K562 (cell line): ENCODE results near the gene BRPF1. TPM values are rescaled to one million over a fixed set of nuclear protein-coding genes. Genes with fewer than 3 reads are reported as not detected.

ENCODE experiments used
- polyA plus RNA-seq, 8 experiments: library from polyadenylated mRNA; depleted of rRNA in 4 of 8; stranded (reverse) in 5 of 8; unstranded in 3 of 8; fragments of >200 nt; fragmentation: Nextera tagmentation in 2 of 8; fragmentation: Illumina TruSeq in 1 of 8; extraction: Ambion mirVana in 2 of 8; extraction: Trizol in 1 of 8; gene quantifications; 2 replicates each; pipeline versions ENCODE4 v1.2.1 to v1.2.3, GENCODE V29; 2011 to 2014; ENCODE audit warnings: inconsistent platforms in 1 of 8, missing spikeins in 1 of 8
- total RNA-seq, 7 experiments: library from RNA; depleted of rRNA in 6 of 7; stranded (reverse); fragments of >200 nt in 6 of 7; fragmentation: Illumina TruSeq in 2 of 7; extraction: Trizol in 2 of 7; gene quantifications; 2 replicates each; pipeline versions ENCODE4 v1.2.1 to v1.2.3, GENCODE V29; 2011 to 2021; ENCODE audit warnings: low replicate concordance in 1 of 7

BRPF1 gene
- total and polyA plus RNA-seq, 9 of the 15 experiments (the other 6 are each of a cell fraction or from before 2014, with no cell fraction given), result 1.1 to 40.2 (median 23.5) TPM

Other genes starting within 250 kb of the BRPF1 start
Only the 7 nearest of the 15 such genes appear.
- gene MTMR14, start 82.2 kb upstream of the BRPF1 start, total RNA-seq (2014; rRNA removed), result 32.4 and 35.3 TPM in 2 replicates
- gene MTMR14, start 82.2 kb upstream of the BRPF1 start, total RNA-seq (2014; rRNA removed; fragmentation: Illumina TruSeq; extraction: Trizol), result 28.5 and 30.4 TPM in 2 replicates
- 32.0 and 33.3 TPM in 2 replicates for gene MTMR14, start 82.2 kb upstream of the BRPF1 start, total RNA-seq (2015; rRNA removed; fragmentation: Illumina TruSeq; extraction: Trizol)
- gene MTMR14, start 82.2 kb upstream of the BRPF1 start, total RNA-seq (2021), result 40.6 and 44.9 TPM in 2 replicates
- 47.8 and 50.6 TPM in 2 replicates for gene MTMR14, start 82.2 kb upstream of the BRPF1 start, polyA plus RNA-seq (2011; rRNA removed)
- gene MTMR14, start 82.2 kb upstream of the BRPF1 start, polyA plus RNA-seq (2014; fragmentation: Illumina TruSeq; extraction: Trizol), result 40.3 and 44.4 TPM in 2 replicates
- 1 to 10 TPM; 8.2 to 9.9 TPM for gene MTMR14, start 82.2 kb upstream of the BRPF1 start, polyA plus RNA-seq (2014; fragmentation: Nextera tagmentation; extraction: Ambion mirVana)
- 37.6 and 37.8 TPM in 2 replicates for gene MTMR14, start 82.2 kb upstream of the BRPF1 start, polyA plus RNA-seq (2014; rRNA removed)
- gene CPNE9, start 27.9 kb upstream of the BRPF1 start, total RNA-seq (2014; rRNA removed), result 0.49 TPM in 1 of 2 replicates, not detected in the other
- 0.22 TPM in 1 of 2 replicates, not detected in the other for gene CPNE9, start 27.9 kb upstream of the BRPF1 start, total RNA-seq (2014; rRNA removed; fragmentation: Illumina TruSeq; extraction: Trizol)
- 0.33 TPM in 1 of 2 replicates, not detected in the other for gene CPNE9, start 27.9 kb upstream of the BRPF1 start, total RNA-seq (2015; rRNA removed; fragmentation: Illumina TruSeq; extraction: Trizol)
- not detected in 2 replicates for gene CPNE9, start 27.9 kb upstream of the BRPF1 start, total RNA-seq (2021)
- 0.19 and 0.33 TPM in 2 replicates for gene CPNE9, start 27.9 kb upstream of the BRPF1 start, polyA plus RNA-seq (2011; rRNA removed)
- 0.51 TPM in 1 of 2 replicates, not detected in the other for gene CPNE9, start 27.9 kb upstream of the BRPF1 start, polyA plus RNA-seq (2014; fragmentation: Illumina TruSeq; extraction: Trizol)
- under 1 TPM; 0.25 to 0.56 TPM for gene CPNE9, start 27.9 kb upstream of the BRPF1 start, polyA plus RNA-seq (2014; fragmentation: Nextera tagmentation; extraction: Ambion mirVana)
- gene CPNE9, start 27.9 kb upstream of the BRPF1 start, polyA plus RNA-seq (2014; rRNA removed), result 0.24 and 0.34 TPM in 2 replicates
- 27.6 and 39.3 TPM in 2 replicates for gene OGG1, start 18.2 kb downstream of the BRPF1 start, total RNA-seq (2014; rRNA removed)
- gene OGG1, start 18.2 kb downstream of the BRPF1 start, total RNA-seq (2014; rRNA removed; fragmentation: Illumina TruSeq; extraction: Trizol), result 14.6 and 18.2 TPM in 2 replicates
- gene OGG1, start 18.2 kb downstream of the BRPF1 start, total RNA-seq (2015; rRNA removed; fragmentation: Illumina TruSeq; extraction: Trizol), result 26.4 and 27.5 TPM in 2 replicates
- gene OGG1, start 18.2 kb downstream of the BRPF1 start, total RNA-seq (2021), result 23.6 and 25.7 TPM in 2 replicates
- 26.6 and 31.0 TPM in 2 replicates for gene OGG1, start 18.2 kb downstream of the BRPF1 start, polyA plus RNA-seq (2011; rRNA removed)
- 32.3 and 33.0 TPM in 2 replicates for gene OGG1, start 18.2 kb downstream of the BRPF1 start, polyA plus RNA-seq (2014; fragmentation: Illumina TruSeq; extraction: Trizol)
- gene OGG1, start 18.2 kb downstream of the BRPF1 start, polyA plus RNA-seq (2014; fragmentation: Nextera tagmentation; extraction: Ambion mirVana), result 10 to 100 TPM in 1 of 2 experiments, 1 to 10 TPM in 1; 6.6 to 12.0 TPM
- gene OGG1, start 18.2 kb downstream of the BRPF1 start, polyA plus RNA-seq (2014; rRNA removed), result 24.4 and 26.5 TPM in 2 replicates
- gene CAMK1, start 38.2 kb downstream of the BRPF1 start, total RNA-seq (2014; rRNA removed), result 10.7 and 13.9 TPM in 2 replicates
- 4.4 and 4.7 TPM in 2 replicates for gene CAMK1, start 38.2 kb downstream of the BRPF1 start, total RNA-seq (2014; rRNA removed; fragmentation: Illumina TruSeq; extraction: Trizol)
- 6.1 and 6.6 TPM in 2 replicates for gene CAMK1, start 38.2 kb downstream of the BRPF1 start, total RNA-seq (2015; rRNA removed; fragmentation: Illumina TruSeq; extraction: Trizol)
- 5.2 and 6.2 TPM in 2 replicates for gene CAMK1, start 38.2 kb downstream of the BRPF1 start, total RNA-seq (2021)
- gene CAMK1, start 38.2 kb downstream of the BRPF1 start, polyA plus RNA-seq (2011; rRNA removed), result 7.3 and 8.4 TPM in 2 replicates
- 6.0 and 6.2 TPM in 2 replicates for gene CAMK1, start 38.2 kb downstream of the BRPF1 start, polyA plus RNA-seq (2014; fragmentation: Illumina TruSeq; extraction: Trizol)
- gene CAMK1, start 38.2 kb downstream of the BRPF1 start, polyA plus RNA-seq (2014; fragmentation: Nextera tagmentation; extraction: Ambion mirVana), result under 1 TPM; 0.23 to 0.39 TPM
- 7.7 and 10.6 TPM in 2 replicates for gene CAMK1, start 38.2 kb downstream of the BRPF1 start, polyA plus RNA-seq (2014; rRNA removed)
- 110 and 136 TPM in 2 replicates for gene TADA3, start 60.7 kb downstream of the BRPF1 start, total RNA-seq (2014; rRNA removed)
- gene TADA3, start 60.7 kb downstream of the BRPF1 start, total RNA-seq (2014; rRNA removed; fragmentation: Illumina TruSeq; extraction: Trizol), result 32.7 and 40.6 TPM in 2 replicates
- 74.5 and 74.8 TPM in 2 replicates for gene TADA3, start 60.7 kb downstream of the BRPF1 start, total RNA-seq (2015; rRNA removed; fragmentation: Illumina TruSeq; extraction: Trizol)
- gene TADA3, start 60.7 kb downstream of the BRPF1 start, total RNA-seq (2021), result 85.8 and 89.7 TPM in 2 replicates
- gene TADA3, start 60.7 kb downstream of the BRPF1 start, polyA plus RNA-seq (2011; rRNA removed), result 60.6 and 62.8 TPM in 2 replicates
- 97.8 and 103 TPM in 2 replicates for gene TADA3, start 60.7 kb downstream of the BRPF1 start, polyA plus RNA-seq (2014; fragmentation: Illumina TruSeq; extraction: Trizol)
- 1 to 10 TPM; 4.1 to 6.3 TPM for gene TADA3, start 60.7 kb downstream of the BRPF1 start, polyA plus RNA-seq (2014; fragmentation: Nextera tagmentation; extraction: Ambion mirVana)
- gene TADA3, start 60.7 kb downstream of the BRPF1 start, polyA plus RNA-seq (2014; rRNA removed), result 91.6 and 94.0 TPM in 2 replicates
- gene ARPC4, start 61.3 kb downstream of the BRPF1 start, total RNA-seq (2014; rRNA removed), result 138 and 139 TPM in 2 replicates
- 132 and 143 TPM in 2 replicates for gene ARPC4, start 61.3 kb downstream of the BRPF1 start, total RNA-seq (2014; rRNA removed; fragmentation: Illumina TruSeq; extraction: Trizol)
- 118 and 131 TPM in 2 replicates for gene ARPC4, start 61.3 kb downstream of the BRPF1 start, total RNA-seq (2015; rRNA removed; fragmentation: Illumina TruSeq; extraction: Trizol)
- gene ARPC4, start 61.3 kb downstream of the BRPF1 start, total RNA-seq (2021), result 153 and 154 TPM in 2 replicates
- gene ARPC4, start 61.3 kb downstream of the BRPF1 start, polyA plus RNA-seq (2011; rRNA removed), result 60.3 and 106 TPM in 2 replicates
- 119 and 128 TPM in 2 replicates for gene ARPC4, start 61.3 kb downstream of the BRPF1 start, polyA plus RNA-seq (2014; fragmentation: Illumina TruSeq; extraction: Trizol)
- 10 to 100 TPM; 20.1 to 28.1 TPM for gene ARPC4, start 61.3 kb downstream of the BRPF1 start, polyA plus RNA-seq (2014; fragmentation: Nextera tagmentation; extraction: Ambion mirVana)
- gene ARPC4, start 61.3 kb downstream of the BRPF1 start, polyA plus RNA-seq (2014; rRNA removed), result 112 and 129 TPM in 2 replicates
- gene TTLL3, start 78.5 kb downstream of the BRPF1 start, total RNA-seq (2014; rRNA removed), result 30.7 and 34.0 TPM in 2 replicates
- 28.7 and 33.0 TPM in 2 replicates for gene TTLL3, start 78.5 kb downstream of the BRPF1 start, total RNA-seq (2014; rRNA removed; fragmentation: Illumina TruSeq; extraction: Trizol)
- 31.6 and 33.2 TPM in 2 replicates for gene TTLL3, start 78.5 kb downstream of the BRPF1 start, total RNA-seq (2015; rRNA removed; fragmentation: Illumina TruSeq; extraction: Trizol)
- 53.7 and 63.6 TPM in 2 replicates for gene TTLL3, start 78.5 kb downstream of the BRPF1 start, total RNA-seq (2021)
- 95.8 and 120 TPM in 2 replicates for gene TTLL3, start 78.5 kb downstream of the BRPF1 start, polyA plus RNA-seq (2011; rRNA removed)
- 53.8 and 60.9 TPM in 2 replicates for gene TTLL3, start 78.5 kb downstream of the BRPF1 start, polyA plus RNA-seq (2014; fragmentation: Illumina TruSeq; extraction: Trizol)
- gene TTLL3, start 78.5 kb downstream of the BRPF1 start, polyA plus RNA-seq (2014; fragmentation: Nextera tagmentation; extraction: Ambion mirVana), result 10 to 100 TPM in 1 of 2 experiments, 1 to 10 TPM in 1; 8.9 to 11.6 TPM
- gene TTLL3, start 78.5 kb downstream of the BRPF1 start, polyA plus RNA-seq (2014; rRNA removed), result 72.7 and 106 TPM in 2 replicates